Purkinje cell (primary cell): ENCODE measurements around the gene PCDHGA2. TPM values are rescaled to one million over a fixed set of nuclear protein-coding genes. Genes with fewer than 3 reads are reported as not detected.

ENCODE experiments used
- polyA plus RNA-seq: library from polyadenylated mRNA; unstranded; fragments of >200 nt; fragmentation: Nextera tagmentation; gene quantifications from 2 replicates; pipeline ENCODE4 v1.2.1, GENCODE V29; 2014

The PCDHGA2 gene
- 1.9 TPM in 1 of 2 replicates, not detected in the other for polyA plus RNA-seq

GRCh38 chr5:141338538-141339306 lies at the start of gene PCDHGA2:
TSS of gene PCDHGA2 (plus strand) at chr5:141338760.

GRCh38 chr5:141303756-141304155 lies 34.8 kb upstream of the PCDHGA2 start, which contains the start of gene SLC25A2:
TSS of gene SLC25A2 (minus strand) at chr5:141304049. CDS start at chr5:141303865, 184 bp downstream.

GRCh38 chr5:141320225-141321169 lies 18.1 kb upstream of the PCDHGA2 start, which contains the start of gene TAF7:
TSS of gene TAF7 (minus strand) at chr5:141320784. CDS start at chr5:141320044, 740 bp downstream.

GRCh38 chr5:141330299-141331080 lies 8.1 kb upstream of the PCDHGA2 start, which contains the start of gene PCDHGA1:
TSS of gene PCDHGA1 (plus strand) at chr5:141330514.

GRCh38 chr5:141343242-141343952 lies 4.8 kb downstream of the PCDHGA2 start, which contains the start of gene PCDHGA3:
TSS of gene PCDHGA3 (plus strand) at chr5:141343829. CDS start at chr5:141344034, 205 bp downstream.

GRCh38 chr5:141349917-141350619 lies 11.5 kb downstream of the PCDHGA2 start, which contains the start of gene PCDHGB1:
TSS of gene PCDHGB1 (plus strand) at chr5:141350099. CDS start at chr5:141350261, 162 bp downstream.

DNA sequence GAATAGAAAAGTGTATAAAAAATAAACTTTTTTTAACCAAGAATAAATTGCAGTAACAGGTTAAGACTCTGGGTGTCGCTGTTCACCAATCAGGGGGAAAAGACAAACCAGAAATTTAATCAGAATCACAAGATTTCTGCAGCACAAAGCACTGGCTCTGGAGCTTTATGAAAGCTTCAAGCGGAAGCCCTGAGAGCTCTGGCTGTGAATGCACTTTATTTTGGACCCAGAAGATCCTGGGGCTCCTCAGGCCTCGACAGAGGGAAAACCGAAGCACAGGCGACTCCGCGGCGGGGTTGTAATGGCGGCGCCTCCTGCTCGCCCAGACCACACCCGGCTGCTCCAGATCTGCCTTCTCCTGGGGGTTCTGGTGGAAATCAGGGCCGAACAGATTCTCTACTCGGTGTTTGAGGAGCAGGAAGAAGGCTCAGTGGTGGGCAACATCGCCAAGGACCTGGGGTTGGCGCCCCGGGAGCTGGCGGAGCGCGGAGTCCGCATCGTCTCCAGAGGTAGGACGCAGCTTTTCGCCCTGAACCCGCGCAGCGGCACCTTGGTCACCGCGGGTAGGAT lies 16.4 kb downstream of the PCDHGA2 start, which contains the start of gene PCDHGA4:
Gene PCDHGA4, plus strand, starts transcription at position 122 of the 570 bp plus-strand sequence. Its CDS starts 87 bp downstream, at position 209.

DNA sequence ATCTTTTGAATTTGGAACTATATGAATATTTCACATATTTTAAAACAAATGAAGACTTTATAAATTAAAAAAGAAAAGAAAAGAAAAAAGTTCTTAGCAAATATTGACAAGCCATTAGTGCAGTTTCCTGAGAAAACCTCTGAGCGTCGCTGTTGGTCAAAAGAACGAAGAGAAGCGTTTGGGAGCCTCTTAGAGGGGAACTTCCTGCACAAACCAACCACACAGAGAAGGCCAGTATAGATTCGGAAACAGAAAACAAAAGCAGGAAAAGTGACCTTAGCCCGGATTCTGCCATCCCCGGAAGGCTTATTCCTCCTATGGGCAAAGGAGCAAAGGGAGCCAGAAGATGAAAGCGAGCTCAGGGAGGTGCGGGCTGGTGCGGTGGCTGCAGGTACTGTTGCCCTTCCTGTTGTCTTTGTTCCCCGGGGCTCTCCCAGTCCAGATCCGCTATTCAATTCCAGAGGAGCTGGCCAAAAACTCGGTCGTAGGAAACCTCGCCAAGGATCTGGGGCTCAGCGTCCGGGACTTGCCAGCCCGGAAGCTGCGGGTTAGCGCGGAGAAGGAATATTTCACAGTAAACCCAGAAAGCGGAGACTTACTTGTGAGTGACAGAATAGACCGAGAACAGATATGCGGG lies 21.3 kb downstream of the PCDHGA2 start, which contains the start of gene PCDHGB2:
Gene PCDHGB2, plus strand, starts transcription at position 205 of the 637 bp plus-strand sequence. Its CDS starts 142 bp downstream, at position 347.

DNA sequence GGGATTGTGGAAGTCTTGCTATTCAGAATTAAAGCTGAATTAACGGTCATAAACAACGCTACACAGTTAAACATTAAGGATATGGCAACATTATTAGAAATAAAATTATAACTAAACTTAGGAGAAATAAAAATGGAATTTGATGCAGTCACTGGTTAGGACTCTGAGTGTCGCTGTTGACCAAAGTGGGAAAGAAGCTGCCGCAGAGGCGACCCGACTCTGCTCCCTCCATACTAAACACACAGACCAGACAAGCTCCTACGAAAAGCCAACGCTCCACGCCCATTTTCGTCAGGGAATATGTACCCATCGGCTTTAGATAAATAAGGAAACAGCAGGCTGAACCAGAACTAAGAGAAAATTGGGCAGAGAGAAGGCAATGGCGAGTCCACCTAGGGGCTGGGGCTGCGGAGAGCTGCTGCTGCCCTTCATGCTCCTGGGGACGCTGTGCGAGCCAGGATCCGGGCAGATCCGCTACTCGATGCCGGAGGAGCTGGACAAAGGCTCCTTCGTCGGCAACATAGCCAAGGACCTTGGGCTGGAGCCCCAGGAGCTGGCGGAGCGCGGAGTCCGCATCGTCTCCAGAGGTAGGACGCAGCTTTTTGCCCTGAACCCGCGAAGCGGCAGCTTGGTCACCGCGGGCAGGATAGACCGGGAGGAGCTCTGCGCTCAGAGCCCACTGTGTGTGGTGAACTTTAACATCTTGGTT lies 25.5 kb downstream of the PCDHGA2 start, which contains the start of gene PCDHGA5:
Gene PCDHGA5, plus strand, starts transcription at position 211 of the 709 bp plus-strand sequence. Its CDS starts 169 bp downstream, at position 380.

GRCh38 chr5:141369994-141370848 lies 31.7 kb downstream of the PCDHGA2 start, which contains the start of gene PCDHGB3:
TSS of gene PCDHGB3 (plus strand) at chr5:141370242. CDS start at chr5:141370395, 153 bp downstream.

DNA sequence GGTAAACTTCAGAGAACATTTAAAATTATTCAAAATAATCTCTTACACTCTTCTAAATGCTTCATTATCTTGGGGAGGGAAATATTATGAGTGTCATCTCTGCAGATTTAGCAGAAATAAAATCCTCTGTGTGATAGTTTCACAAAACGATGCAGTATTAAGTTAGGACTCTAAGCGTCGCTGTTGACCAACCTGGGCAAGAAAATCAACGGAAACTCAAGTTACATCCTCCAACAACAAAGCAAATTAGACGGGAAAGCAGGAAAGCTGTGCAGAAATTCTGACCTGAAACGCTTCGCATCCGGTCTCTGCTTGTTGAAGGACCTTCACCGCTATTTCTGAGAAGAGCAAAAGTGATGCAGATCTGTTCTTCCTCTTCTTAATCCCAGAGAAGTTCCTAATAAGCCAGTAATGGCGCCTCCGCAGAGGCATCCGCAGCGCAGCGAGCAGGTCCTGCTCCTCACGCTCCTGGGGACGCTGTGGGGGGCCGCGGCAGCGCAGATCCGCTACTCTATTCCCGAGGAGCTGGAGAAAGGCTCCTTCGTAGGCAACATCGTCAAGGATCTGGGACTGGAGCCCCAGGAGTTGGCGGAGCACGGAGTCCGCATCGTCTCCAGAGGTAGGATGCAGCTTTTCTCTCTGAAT lies 35.2 kb downstream of the PCDHGA2 start, which contains the start of gene PCDHGA6:
Gene PCDHGA6, plus strand, starts transcription at position 219 of the 645 bp plus-strand sequence. Its CDS starts 193 bp downstream, at position 412.

GRCh38 chr5:141382469-141383294 lies 44.1 kb downstream of the PCDHGA2 start, which contains the start of gene PCDHGA7:
TSS of gene PCDHGA7 (plus strand) at chr5:141382742. CDS start at chr5:141382900, 158 bp downstream.

GRCh38 chr5:141387557-141388311 lies 49.2 kb downstream of the PCDHGA2 start, which contains the start of gene PCDHGB4:
TSS of gene PCDHGB4 (plus strand) at chr5:141387698. CDS start at chr5:141387885, 187 bp downstream.

GRCh38 chr5:141392429-141393198 lies 54.1 kb downstream of the PCDHGA2 start, which contains the start of gene PCDHGA8:
TSS of gene PCDHGA8 (plus strand) at chr5:141392633. CDS start at chr5:141392814, 181 bp downstream.

